Thyroid gland (tissue), 4 donors: ENCODE data around the gene ERG28. TPM values are rescaled to one million over a fixed set of nuclear protein-coding genes. Genes with fewer than 3 reads are reported as not detected.
"Not testable (repeated sequence)": the region's sequence is repeated elsewhere in the genome, so short reads cannot be mapped to it uniquely, and the experiment has no call there.

Source experiments
- DNase-seq, 2 donors: peaks; one replicate each; pipeline ENCODE4 v3.0.0-alpha.2; 2019
- H3K27ac ChIP-seq, 3 donors: fragments of 200-600 bp; sonication (generic); 1 replicate in 2 of 3; 2 replicates in 1 of 3; pipeline ENCODE4 v1.5.1; 2016 to 2019; ENCODE audit warnings: mild to moderate bottlenecking in 1 of 3, moderate library complexity in 1 of 3
- H3K27me3 ChIP-seq: fragments of 200-600 bp; sonication (generic); one replicate; pipeline ENCODE4 v1.5.1; 2019
- H3K36me3 ChIP-seq, 2 donors: fragments of 200-600 bp; sonication (generic); one replicate each; pipeline ENCODE4 v1.5.1; 2016 to 2019
- H3K4me1 ChIP-seq, 2 donors: fragments of 200-600 bp; sonication (generic); one replicate each; pipeline ENCODE4 v1.5.1; 2017 to 2019
- H3K4me3 ChIP-seq, 3 donors: fragments of 200-600 bp; sonication (generic); replicated peaks in 1 of 3; 1 replicate in 2 of 3; 2 replicates in 1 of 3; pipeline ENCODE4 v1.5.1; 2016; ENCODE audit warnings: mild to moderate bottlenecking in 1 of 3
- H3K9me3 ChIP-seq: fragments of 200-600 bp; sonication (generic); one replicate; pipeline ENCODE4 v1.5.1; 2017
- CTCF ChIP-seq, 6 experiments: fragments of 200-600 bp in 3 of 6; fragments of 450-650 bp in 3 of 6; sonication (generic) in 3 of 6; IDR thresholded peaks; one replicate each; pipeline ENCODE4 v1.5.1; 2016 to 2019; ENCODE audit warnings: antibody characterized with exemption in 6 of 6, mild to moderate bottlenecking in 2 of 6, inconsistent platforms in 1 of 6, moderate library complexity in 1 of 6
- POLR2A ChIP-seq, 2 donors: fragments of 450-650 bp; IDR thresholded peaks; one replicate each; pipeline ENCODE4 v1.6.1; 2017; ENCODE audit warnings: antibody characterized with exemption in 2 of 2, mild to moderate bottlenecking in 2 of 2, moderate library complexity in 1 of 2
- WGBS, 2 donors: methylation state at CpG; one replicate each; pipeline ENCODE4 v1.1.5; 2017; 5-methylcytosine and 5-hydroxymethylcytosine counted together
- intact Hi-C: fragments of 100-400 bp; cut with DNase I; formaldehyde crosslinking; loops from one replicate; pipeline ENCODE4 v1.15.1; 2023
- small RNA-seq: library from RNA; depleted of rRNA; stranded (forward); fragments of <200 nt; gene quantifications from one replicate; pipeline ENCODE3, GENCODE V24; 2016
- total RNA-seq, 4 donors: library from RNA; depleted of rRNA; stranded (reverse); fragments of >200 nt; gene quantifications; one replicate each; pipeline ENCODE4 v1.2.3, GENCODE V29; 2016

ERG28 gene
- total RNA-seq, 4 donors from 2014 or later = 12.1 to 17.3 (median 15.0) TPM

GRCh38 chr14:75602503-75602902, 58.2 kb downstream of the ERG28 start:
- DNase-seq = no peak
- Histone ChIP-seq H3K27ac (no peak overlapping the region), H3K27me3 (no peaks in the 10 kb centered on the region), H3K4me1 (peaks cover 23 to 26% of the 10 kb centered on the region in 2 donors), H3K36me3 (no peaks in the 10 kb centered on the region), H3K9me3 (no peaks in the 10 kb centered on the region), H3K4me3 (no peak overlapping the region)
- TF ChIP-seq CTCF (IDR thresholded peaks at IDR 0.05) = no peak
- no peak for TF ChIP-seq POLR2A (IDR thresholded peaks at IDR 0.05)
- 88 to 90% methylated on average over 3 of the region's 3 CpGs for WGBS, 2 donors
- intact Hi-C loops = no loop called here

GRCh38 chr14:75601061-75601460, 59.6 kb downstream of the ERG28 start:
- H3K4me3 ChIP-seq, H3K27me3 ChIP-seq, intact Hi-C loops, DNase-seq, H3K36me3 ChIP-seq, H3K27ac ChIP-seq, H3K9me3 ChIP-seq: not testable (repeated sequence)
- peaks cover 13 to 14% of the 10 kb centered on the region in 2 donors for H3K4me1 ChIP-seq
- 94 to 95% methylated on average over 6 of the region's 6 CpGs for WGBS, 2 donors

- H3K4me3 ChIP-seq, H3K9me3 ChIP-seq, H3K4me1 ChIP-seq, intact Hi-C loops, H3K27ac ChIP-seq, H3K36me3 ChIP-seq, H3K27me3 ChIP-seq, DNase-seq: not testable (repeated sequence)
- 90 to 92% methylated on average over 1 of the region's 1 CpG for WGBS, 2 donors
Observed at GRCh38 chr14:75600100-75600499, 60.6 kb downstream of the ERG28 start.

Small RNA genes within 50 kb of the gene (small RNA-seq; reads per million reads assigned to genes)
- gene RNA5SP387 = not detected

Other genes starting within 250 kb of the ERG28 start
- 10 to 100 TPM; 24.2 to 54.6 (median 36.3) TPM for gene JDP2, start 232.9 kb downstream of the ERG28 start, total RNA-seq
- 1 to 10 TPM in 3 of 4 donors, not detected in 1; 1.6 to 6.6 (median 4.9) TPM for gene BATF, start 138.4 kb downstream of the ERG28 start, total RNA-seq
- gene FLVCR2, start 82.3 kb downstream of the ERG28 start, total RNA-seq = 1 to 10 TPM; 4.3 to 9.1 (median 6.3) TPM
- 10 to 100 TPM; 31.8 to 65.1 (median 35.7) TPM for gene TTLL5, start 370 bp upstream of the ERG28 start, total RNA-seq